DND-41 (cell line): ENCODE data around the gene NIPSNAP3A.

Experiments used
- ATAC-seq: fragments of 200-7000 bp; cut with Tn5 transposase; 3 replicates; pipeline ENCODE4 v1.9.1; 2021; ENCODE audit warnings: low read depth; ENCODE audit not compliant: insufficient read depth
- DNase-seq: peaks from one replicate; pipeline ENCODE4 v3.0.0-alpha.2; 2020
- H2AFZ ChIP-seq: 2 replicates; pipeline ENCODE4 v1.6.0; 2012; ENCODE audit warnings: low read depth, low read length
- H3K27ac ChIP-seq: 2 replicates; pipeline ENCODE4 v1.5.1; 2012; ENCODE audit warnings: low read length, inconsistent platforms
- H3K27me3 ChIP-seq: fragments of 200-600 bp; sonication (generic); 2 replicates; pipeline ENCODE4 v1.6.0; 2012; ENCODE audit warnings: low read length, mild to moderate bottlenecking, inconsistent platforms; ENCODE audit not compliant: insufficient read depth, poor library complexity
- H3K36me3 ChIP-seq: 2 replicates; pipeline ENCODE4 v1.5.1; 2012; ENCODE audit warnings: low read length, inconsistent platforms; ENCODE audit not compliant: insufficient read depth
- H3K4me1 ChIP-seq: 2 replicates; pipeline ENCODE4 v1.5.1; 2012; ENCODE audit warnings: mild to moderate bottlenecking, low read length; ENCODE audit not compliant: insufficient read depth
- H3K4me2 ChIP-seq: 2 replicates; pipeline ENCODE4 v1.6.0; 2012; ENCODE audit warnings: mild to moderate bottlenecking, moderate library complexity, low read length, inconsistent platforms; ENCODE audit not compliant: insufficient read depth
- H3K4me3 ChIP-seq, 2 experiments: fragments of 200-600 bp in 1 of 2; shearing (Covaris generic) in 1 of 2; 2 replicates each; pipeline ENCODE4 v1.5.1; 2012 to 2016; ENCODE audit warnings: inconsistent platforms in 2 of 2, low read length in 2 of 2, mild to moderate bottlenecking in 2 of 2, low read depth in 1 of 2, moderate library complexity in 1 of 2
- H3K79me2 ChIP-seq: 2 replicates; pipeline ENCODE4 v1.6.0; 2012; ENCODE audit warnings: low read length, inconsistent platforms; ENCODE audit not compliant: insufficient read depth
- H3K9ac ChIP-seq: 2 replicates; pipeline ENCODE4 v1.6.0; 2012; ENCODE audit warnings: low read depth, mild to moderate bottlenecking, inconsistent platforms, low read length, moderate library complexity
- H3K9me3 ChIP-seq: 2 replicates; pipeline ENCODE4 v1.5.1; 2012; ENCODE audit warnings: low read length, moderate library complexity, mild to moderate bottlenecking, inconsistent platforms; ENCODE audit not compliant: insufficient read depth, severe bottlenecking
- H4K20me1 ChIP-seq: 2 replicates; pipeline ENCODE4 v1.6.0; 2012; ENCODE audit warnings: low read length; ENCODE audit not compliant: insufficient read depth
- EZH2 ChIP-seq: IDR thresholded peaks from 3 replicates; pipeline ENCODE4 v1.6.1; 2012; ENCODE audit warnings: borderline replicate concordance, low read depth, mild to moderate bottlenecking, moderate library complexity, low read length, inconsistent platforms; ENCODE audit not compliant: severe bottlenecking
- TF ChIP-seq, protein P1 (sequence below): IDR thresholded peaks from 2 replicates; pipeline ENCODE4 v1.5.1; 2012; ENCODE audit warnings: borderline replicate concordance, low read length, moderate library complexity, mild to moderate bottlenecking; ENCODE audit not compliant: poor library complexity, severe bottlenecking; ENCODE audit errors: extremely low read depth

Gene NIPSNAP3A

DNA sequence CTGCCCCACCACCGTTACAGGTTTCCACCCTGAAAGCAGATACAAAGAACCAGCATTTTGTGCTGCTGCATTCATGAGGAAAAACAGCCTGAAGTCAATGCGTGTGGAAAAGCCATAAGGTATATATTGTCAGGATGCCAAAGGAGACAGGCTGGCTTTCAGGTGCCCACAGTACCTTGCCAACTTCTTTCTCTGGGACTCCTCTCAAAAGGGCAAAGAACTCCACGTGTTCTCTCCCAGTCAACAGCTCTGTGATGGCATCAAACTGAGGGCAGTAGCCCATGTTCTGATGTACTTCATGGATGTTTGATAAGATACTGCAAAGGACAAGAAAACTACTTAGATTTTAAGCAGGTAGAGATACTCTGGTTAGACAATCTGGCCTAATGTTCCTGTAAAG, 40.8 kb downstream of the NIPSNAP3A start:
- H3K9me3 ChIP-seq = no peaks in the 10 kb centered on the region
- H4K20me1 ChIP-seq = no peaks in the 10 kb centered on the region
- no peak overlapping the region for H2AFZ ChIP-seq
- TF ChIP-seq, protein P1, sequence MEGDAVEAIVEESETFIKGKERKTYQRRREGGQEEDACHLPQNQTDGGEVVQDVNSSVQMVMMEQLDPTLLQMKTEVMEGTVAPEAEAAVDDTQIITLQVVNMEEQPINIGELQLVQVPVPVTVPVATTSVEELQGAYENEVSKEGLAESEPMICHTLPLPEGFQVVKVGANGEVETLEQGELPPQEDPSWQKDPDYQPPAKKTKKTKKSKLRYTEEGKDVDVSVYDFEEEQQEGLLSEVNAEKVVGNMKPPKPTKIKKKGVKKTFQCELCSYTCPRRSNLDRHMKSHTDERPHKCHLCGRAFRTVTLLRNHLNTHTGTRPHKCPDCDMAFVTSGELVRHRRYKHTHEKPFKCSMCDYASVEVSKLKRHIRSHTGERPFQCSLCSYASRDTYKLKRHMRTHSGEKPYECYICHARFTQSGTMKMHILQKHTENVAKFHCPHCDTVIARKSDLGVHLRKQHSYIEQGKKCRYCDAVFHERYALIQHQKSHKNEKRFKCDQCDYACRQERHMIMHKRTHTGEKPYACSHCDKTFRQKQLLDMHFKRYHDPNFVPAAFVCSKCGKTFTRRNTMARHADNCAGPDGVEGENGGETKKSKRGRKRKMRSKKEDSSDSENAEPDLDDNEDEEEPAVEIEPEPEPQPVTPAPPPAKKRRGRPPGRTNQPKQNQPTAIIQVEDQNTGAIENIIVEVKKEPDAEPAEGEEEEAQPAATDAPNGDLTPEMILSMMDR = no peak
- TF ChIP-seq EZH2 = no peak
- no peaks in the 10 kb centered on the region for H3K4me1 ChIP-seq
- ATAC-seq (no peak), DNase-seq (no peak)
- no peak overlapping the region for H3K4me2 ChIP-seq
- no peaks in the 10 kb centered on the region for H3K36me3 ChIP-seq
- H3K27me3 ChIP-seq = no peaks in the 10 kb centered on the region
- H3K4me3 ChIP-seq = no peak overlapping the region
- H3K9ac ChIP-seq = no peak overlapping the region
- no peaks in the 10 kb centered on the region for H3K79me2 ChIP-seq
- no peak overlapping the region for H3K27ac ChIP-seq

DNA sequence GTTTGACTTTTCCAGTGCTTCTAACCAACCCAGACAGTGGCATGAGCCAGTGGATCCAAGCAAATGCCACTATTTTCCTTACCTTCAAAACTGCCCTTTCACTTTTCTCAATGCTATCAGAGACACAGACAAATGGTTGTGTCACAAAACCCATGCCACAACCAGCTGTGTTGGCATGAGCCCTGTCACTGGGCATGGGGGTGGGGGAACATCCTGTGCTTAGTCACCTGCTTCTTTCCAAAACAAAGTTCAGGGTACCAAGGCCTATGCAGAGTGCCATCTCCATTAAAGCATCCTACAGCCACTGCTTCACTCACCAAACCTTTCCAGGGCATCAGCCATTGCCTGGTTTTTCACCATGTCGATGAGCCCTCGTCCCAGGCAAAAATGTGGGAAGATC, 46.6 kb downstream of the NIPSNAP3A start:
- H3K27ac ChIP-seq = no peak overlapping the region
- H3K9ac ChIP-seq = no peak overlapping the region
- no peaks in the 10 kb centered on the region for H4K20me1 ChIP-seq
- H3K4me1 ChIP-seq = no peaks in the 10 kb centered on the region
- H3K4me2 ChIP-seq = no peak overlapping the region
- ATAC-seq (no peak), DNase-seq (no peak)
- no peak overlapping the region for H3K4me3 ChIP-seq
- H3K36me3 ChIP-seq = no peaks in the 10 kb centered on the region
- H2AFZ ChIP-seq = no peak overlapping the region
- peaks cover 3% of the 10 kb centered on the region for H3K27me3 ChIP-seq
- TF ChIP-seq, protein P1 = no peak
- TF ChIP-seq EZH2 = no peak
- no peaks in the 10 kb centered on the region for H3K79me2 ChIP-seq
- no peaks in the 10 kb centered on the region for H3K9me3 ChIP-seq

DNA sequence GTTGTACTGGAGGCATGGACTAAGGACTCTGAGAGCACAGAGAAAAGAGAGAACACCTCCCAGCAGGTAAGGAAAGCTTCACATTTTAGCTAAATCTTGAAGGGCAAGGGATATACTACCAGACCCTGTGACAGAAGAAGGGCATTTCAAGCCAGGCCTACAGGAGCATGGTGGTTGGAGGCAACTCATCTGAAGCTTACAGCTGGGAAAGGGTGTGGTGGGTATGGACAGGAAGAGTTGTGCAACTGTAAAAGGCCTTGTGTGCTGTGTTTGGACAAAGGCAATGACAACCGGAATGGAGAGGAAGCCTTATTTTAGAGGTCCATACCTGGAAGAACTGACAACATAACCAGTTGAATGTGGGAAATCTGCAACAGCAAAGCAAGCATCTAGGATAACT, 47.6 kb downstream of the NIPSNAP3A start:
- no peak for ATAC-seq
- Histone ChIP-seq H3K4me3 (no peak overlapping the region), H3K4me1 (no peaks in the 10 kb centered on the region), H3K27ac (no peak overlapping the region), H3K27me3 (peaks cover 3% of the 10 kb centered on the region), H3K9me3 (no peaks in the 10 kb centered on the region), H3K9ac (no peak overlapping the region), H2AFZ (no peak overlapping the region), H3K79me2 (no peaks in the 10 kb centered on the region), H4K20me1 (no peaks in the 10 kb centered on the region), H3K36me3 (no peaks in the 10 kb centered on the region), H3K4me2 (no peak overlapping the region)
- TF ChIP-seq, protein P1 = no peak
- TF ChIP-seq EZH2 = no peak
- no peak for DNase-seq

DNA sequence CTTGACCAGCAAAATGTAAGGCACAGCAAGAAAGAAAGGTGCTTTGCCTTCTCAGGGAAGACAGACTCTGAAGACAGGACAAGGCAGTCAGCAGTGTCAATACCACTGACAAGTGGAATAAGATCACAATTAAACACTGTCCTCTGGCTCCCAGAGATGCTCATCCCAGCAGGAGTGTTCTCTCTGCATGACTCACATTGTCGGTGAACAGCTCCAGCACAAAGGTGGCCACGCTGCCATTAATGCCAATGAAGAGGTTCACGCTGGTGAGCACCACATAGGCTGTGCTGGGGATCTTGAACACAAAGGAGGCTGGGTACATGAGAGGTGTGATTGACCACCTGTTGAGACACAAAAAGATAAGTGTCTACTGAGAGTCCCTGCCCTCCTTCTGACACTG, 48.4 kb downstream of the NIPSNAP3A start:
- TF ChIP-seq, protein P1 = no peak
- TF ChIP-seq EZH2 = no peak
- Histone ChIP-seq H2AFZ (no peak overlapping the region), H3K9me3 (no peaks in the 10 kb centered on the region), H3K36me3 (no peaks in the 10 kb centered on the region), H3K27ac (no peak overlapping the region), H3K79me2 (no peaks in the 10 kb centered on the region), H3K27me3 (peaks cover 3% of the 10 kb centered on the region), H3K9ac (no peak overlapping the region), H3K4me2 (no peak overlapping the region), H3K4me1 (no peaks in the 10 kb centered on the region), H3K4me3 (no peak overlapping the region), H4K20me1 (no peaks in the 10 kb centered on the region)
- no peak for DNase-seq
- ATAC-seq = no peak
